GM19043 (cell line): ENCODE measurements around the gene CXCL6.

Experiments
- ATAC-seq: cut with Tn5 transposase; IDR thresholded peaks from one replicate; pipeline ENCODE4 v1.9.1; 2021; ENCODE audit warnings: low read depth; ENCODE audit not compliant: unreplicated experiment

Gene CXCL6

GRCh38 chr4:73865431-73866096 lies 29.1 kb downstream of the CXCL6 start:
- no peak for ATAC-seq

GRCh38 chr4:73866246-73866645 lies 29.8 kb downstream of the CXCL6 start:
- ATAC-seq = no peak

- no peak for ATAC-seq
Measured at GRCh38 chr4:73867783-73868182, 31.3 kb downstream of the CXCL6 start.

- ATAC-seq = no peak
Measured at GRCh38 chr4:73868206-73869129, 32.0 kb downstream of the CXCL6 start.

GRCh38 chr4:73869130-73870055 lies 32.9 kb downstream of the CXCL6 start, which contains the start of gene CXCL1:
TSS of gene CXCL1 (plus strand) at chr4:73869393. CDS start at chr4:73869471, 78 bp downstream.
- no peak for ATAC-seq

GRCh38 chr4:73870260-73870659 lies 33.8 kb downstream of the CXCL6 start:
- ATAC-seq = no peak

- ATAC-seq = no peak
Measured at GRCh38 chr4:73870768-73871167, 34.3 kb downstream of the CXCL6 start.

- no peak for ATAC-seq
Measured at GRCh38 chr4:73871511-73872310, 35.2 kb downstream of the CXCL6 start.

- ATAC-seq = no peak
Measured at GRCh38 chr4:73872316-73873108, 36.0 kb downstream of the CXCL6 start.

GRCh38 chr4:73874386-73874785 lies 37.9 kb downstream of the CXCL6 start:
- no peak for ATAC-seq

- no peak for ATAC-seq
Measured at GRCh38 chr4:73875401-73875800, 38.9 kb downstream of the CXCL6 start.

- ATAC-seq = no peak
Measured at GRCh38 chr4:73883306-73883705, 46.8 kb downstream of the CXCL6 start.

- no peak for ATAC-seq
Measured at GRCh38 chr4:73885574-73886267, 49.2 kb downstream of the CXCL6 start.
